ENCODE data around the gene ATG4B.

DNA sequence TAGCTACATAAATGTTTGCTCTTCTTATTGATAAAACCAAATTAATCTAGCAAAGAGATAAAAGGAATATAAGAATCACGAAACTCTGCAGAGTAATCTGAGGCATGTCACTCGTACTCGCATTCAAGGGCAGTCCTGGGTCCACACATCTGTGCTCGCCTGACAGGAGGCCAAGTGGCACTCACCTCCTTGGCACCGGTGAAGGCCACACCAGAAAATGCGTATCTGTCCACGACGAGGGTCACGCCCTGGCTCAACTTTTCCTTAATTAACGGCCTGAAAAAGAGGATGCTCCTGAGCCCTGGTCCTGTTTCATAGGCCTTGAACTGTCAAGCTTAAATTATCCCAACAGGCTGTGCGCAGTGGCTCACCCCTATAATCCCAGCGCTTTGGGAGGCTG lies 42.6 kb downstream of the ATG4B start:
- TF ChIP-seq, protein P1, sequence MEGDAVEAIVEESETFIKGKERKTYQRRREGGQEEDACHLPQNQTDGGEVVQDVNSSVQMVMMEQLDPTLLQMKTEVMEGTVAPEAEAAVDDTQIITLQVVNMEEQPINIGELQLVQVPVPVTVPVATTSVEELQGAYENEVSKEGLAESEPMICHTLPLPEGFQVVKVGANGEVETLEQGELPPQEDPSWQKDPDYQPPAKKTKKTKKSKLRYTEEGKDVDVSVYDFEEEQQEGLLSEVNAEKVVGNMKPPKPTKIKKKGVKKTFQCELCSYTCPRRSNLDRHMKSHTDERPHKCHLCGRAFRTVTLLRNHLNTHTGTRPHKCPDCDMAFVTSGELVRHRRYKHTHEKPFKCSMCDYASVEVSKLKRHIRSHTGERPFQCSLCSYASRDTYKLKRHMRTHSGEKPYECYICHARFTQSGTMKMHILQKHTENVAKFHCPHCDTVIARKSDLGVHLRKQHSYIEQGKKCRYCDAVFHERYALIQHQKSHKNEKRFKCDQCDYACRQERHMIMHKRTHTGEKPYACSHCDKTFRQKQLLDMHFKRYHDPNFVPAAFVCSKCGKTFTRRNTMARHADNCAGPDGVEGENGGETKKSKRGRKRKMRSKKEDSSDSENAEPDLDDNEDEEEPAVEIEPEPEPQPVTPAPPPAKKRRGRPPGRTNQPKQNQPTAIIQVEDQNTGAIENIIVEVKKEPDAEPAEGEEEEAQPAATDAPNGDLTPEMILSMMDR (IDR thresholded peaks at IDR 0.05; ENCODE audit: borderline replicate concordance, extremely low read depth, low read length, poor library complexity, severe bottlenecking) = no peak
- no peak for TF ChIP-seq EZH2 (IDR thresholded peaks at IDR 0.05; ENCODE audit: borderline replicate concordance, low read depth, low read length, severe bottlenecking)
